NCI-H146 treated with DMSO at 0.1 percent for 48 hours (cell line): ENCODE results near the gene TFRC.
"Not testable (repeated sequence)": the region's sequence is repeated elsewhere in the genome, so short reads cannot be mapped to it uniquely, and the experiment has no call there.

ENCODE experiments used
- DNase-seq: peaks from one replicate; lab custom pipeline; 2025; ENCODE audit not compliant: unreplicated experiment; lab: John Stamatoyannopoulos, UW

The TFRC gene

GRCh38 chr3:196007744-196008335, 74.0 kb downstream of the TFRC start:
- no peak for DNase-seq

GRCh38 chr3:196005338-196005737, 76.6 kb downstream of the TFRC start:
- DNase-seq: not testable (repeated sequence)

- DNase-seq: not testable (repeated sequence)
Observed at GRCh38 chr3:196004359-196005052, 77.4 kb downstream of the TFRC start.

GRCh38 chr3:196003611-196004010, 78.3 kb downstream of the TFRC start:
- no peak for DNase-seq

GRCh38 chr3:196002721-196003120, 79.2 kb downstream of the TFRC start:
- DNase-seq: not testable (repeated sequence)

GRCh38 chr3:196001240-196001639, 80.7 kb downstream of the TFRC start:
- DNase-seq: not testable (repeated sequence)

GRCh38 chr3:196000360-196000950, 81.4 kb downstream of the TFRC start:
- not testable (repeated sequence) for DNase-seq

GRCh38 chr3:195999896-196000295, 82.0 kb downstream of the TFRC start:
- no peak for DNase-seq
